GM21528 (cell line): ENCODE results near the gene TSC22D4.
"Not testable (repeated sequence)": the region's sequence is repeated elsewhere in the genome, so short reads cannot be mapped to it uniquely, and the experiment has no call there.

Source experiments
- ATAC-seq: cut with Tn5 transposase; IDR thresholded peaks from one replicate; pipeline ENCODE4 v1.9.1; 2021; ENCODE audit warnings: mild to moderate bottlenecking, moderate library complexity; ENCODE audit not compliant: unreplicated experiment, low FRiP score

Gene TSC22D4

GRCh38 chr7:100478958-100479660 lies at the start of gene TSC22D4:
Gene TSC22D4 (minus strand): TSS chr7:100479214. CDS start chr7:100478038, 1,176 bp downstream.
- peak; percentile 62 for ATAC-seq

GRCh38 chr7:100528108-100528866 lies 49.3 kb upstream of the TSC22D4 start:
- not testable (repeated sequence) for ATAC-seq

GRCh38 chr7:100523192-100523591 lies 44.2 kb upstream of the TSC22D4 start:
- not testable (repeated sequence) for ATAC-seq

GRCh38 chr7:100521909-100522593 lies 43.0 kb upstream of the TSC22D4 start:
- ATAC-seq, result not testable (repeated sequence)

GRCh38 chr7:100521076-100521475 lies 42.1 kb upstream of the TSC22D4 start:
- no peak for ATAC-seq

- no peak for ATAC-seq
These were observed 41.1 kb upstream of the TSC22D4 start for GRCh38 chr7:100520138-100520537.

GRCh38 chr7:100519580-100519979 lies 40.6 kb upstream of the TSC22D4 start:
- no peak for ATAC-seq

- no peak for ATAC-seq
These were observed 38.3 kb upstream of the TSC22D4 start for GRCh38 chr7:100517305-100517704.

GRCh38 chr7:100516135-100516812 lies 37.3 kb upstream of the TSC22D4 start:
- no peak for ATAC-seq

- ATAC-seq, result no peak
These were observed 36.1 kb upstream of the TSC22D4 start for GRCh38 chr7:100515072-100515532.

GRCh38 chr7:100513212-100513810 lies 34.3 kb upstream of the TSC22D4 start:
- ATAC-seq, result no peak

GRCh38 chr7:100510437-100511239 lies 31.6 kb upstream of the TSC22D4 start:
- ATAC-seq, result no peak

- no peak for ATAC-seq
These were observed 30.2 kb upstream of the TSC22D4 start for GRCh38 chr7:100509231-100509630.

- no peak for ATAC-seq
These were observed 27.4 kb upstream of the TSC22D4 start for GRCh38 chr7:100506356-100506923.

- no peak for ATAC-seq
These were observed 26.0 kb upstream of the TSC22D4 start for GRCh38 chr7:100504887-100505611.

- ATAC-seq, result not testable (repeated sequence)
These were observed 25.0 kb upstream of the TSC22D4 start for GRCh38 chr7:100504031-100504430.

- ATAC-seq, result not testable (repeated sequence)
These were observed 21.7 kb upstream of the TSC22D4 start for GRCh38 chr7:100500743-100501142.

GRCh38 chr7:100496509-100496908 lies 17.5 kb upstream of the TSC22D4 start:
- no peak for ATAC-seq
